ENCODE data around the gene KIDINS220.
"Not testable (repeated sequence)": the region's sequence is repeated elsewhere in the genome, so short reads cannot be mapped to it uniquely, and the experiment has no call there.

The KIDINS220 gene

GRCh38 chr2:8740136-8740535, 97.3 kb downstream of the KIDINS220 start:
- DNase-seq = no peak

- no peak for DNase-seq
Measured at GRCh38 chr2:8737571-8738175, 99.7 kb downstream of the KIDINS220 start.

GRCh38 chr2:8732601-8733000, 104.8 kb downstream of the KIDINS220 start:
- DNase-seq = no peak

GRCh38 chr2:8729939-8730338, 107.5 kb downstream of the KIDINS220 start:
- no peak for DNase-seq

GRCh38 chr2:8729101-8729500, 108.3 kb downstream of the KIDINS220 start:
- not testable (repeated sequence) for DNase-seq

- no peak for DNase-seq
Measured at GRCh38 chr2:8728305-8729015, 109.0 kb downstream of the KIDINS220 start.

GRCh38 chr2:8725838-8726237, 111.6 kb downstream of the KIDINS220 start:
- no peak for DNase-seq

GRCh38 chr2:8722986-8723385, 114.4 kb downstream of the KIDINS220 start:
- DNase-seq = no peak

- DNase-seq = no peak
Measured at GRCh38 chr2:8721410-8721809, 116.0 kb downstream of the KIDINS220 start.

- no peak for DNase-seq
Measured at GRCh38 chr2:8720741-8721140, 116.7 kb downstream of the KIDINS220 start.

- no peak for DNase-seq
Measured at GRCh38 chr2:8719528-8719927, 117.9 kb downstream of the KIDINS220 start.

GRCh38 chr2:8714971-8715370, 122.4 kb downstream of the KIDINS220 start:
- DNase-seq = no peak

GRCh38 chr2:8714283-8714682, 123.1 kb downstream of the KIDINS220 start:
- DNase-seq = no peak

GRCh38 chr2:8710951-8711350, 126.5 kb downstream of the KIDINS220 start:
- DNase-seq = no peak

- no peak for DNase-seq
Measured at GRCh38 chr2:8709611-8710010, 127.8 kb downstream of the KIDINS220 start.

GRCh38 chr2:8704906-8705305, 132.5 kb downstream of the KIDINS220 start:
- DNase-seq = no peak

GRCh38 chr2:8701681-8702379, 135.6 kb downstream of the KIDINS220 start:
- DNase-seq = no peak

GRCh38 chr2:8699839-8700238, 137.6 kb downstream of the KIDINS220 start:
- DNase-seq = no peak

GRCh38 chr2:8697190-8697589, 140.2 kb downstream of the KIDINS220 start:
- no peak for DNase-seq

- no peak for DNase-seq
Measured at GRCh38 chr2:8694737-8695136, 142.7 kb downstream of the KIDINS220 start.

- no peak for DNase-seq
Measured at GRCh38 chr2:8693157-8693821, 144.1 kb downstream of the KIDINS220 start.

- DNase-seq = no peak
Measured at GRCh38 chr2:8692783-8693156, 144.6 kb downstream of the KIDINS220 start.

GRCh38 chr2:8691859-8692437, 145.5 kb downstream of the KIDINS220 start:
- no peak for DNase-seq
